Astrocyte (in vitro differentiated cells and primary cell): Measurements from ENCODE around the gene XXYLT1. TPM values are rescaled to one million over a fixed set of nuclear protein-coding genes. Genes with fewer than 3 reads are reported as not detected.

ENCODE experiments used
- DNase-seq: peaks from one replicate; pipeline ENCODE4 v3.0.0-alpha.2; 2010; ENCODE audit warnings: low read depth
- FAIRE-seq: peaks from 2 replicates; lab custom pipeline; 2011; peaks lifted over from hg19 to GRCh38; lab: Jason Lieb, UNC
- H2AFZ ChIP-seq: 2 replicates; pipeline ENCODE4 v1.6.0; 2012; ENCODE audit warnings: low read depth, low read length, inconsistent platforms
- H3K27ac ChIP-seq: 2 replicates; pipeline ENCODE4 v1.5.1; 2011; ENCODE audit warnings: low read depth, low read length, inconsistent platforms
- H3K27me3 ChIP-seq: 2 replicates; pipeline ENCODE4 v1.6.0; 2011; ENCODE audit warnings: low read length, inconsistent platforms; ENCODE audit not compliant: insufficient read depth
- H3K36me3 ChIP-seq: 2 replicates; pipeline ENCODE4 v1.5.1; 2011; ENCODE audit warnings: low read length, inconsistent platforms; ENCODE audit not compliant: insufficient read depth
- H3K4me1 ChIP-seq: 2 replicates; pipeline ENCODE4 v1.5.1; 2011; ENCODE audit warnings: low read length, inconsistent platforms; ENCODE audit not compliant: insufficient read depth
- H3K4me2 ChIP-seq: 2 replicates; pipeline ENCODE4 v1.6.0; 2012; ENCODE audit warnings: low read length, inconsistent platforms
- H3K4me3 ChIP-seq: 2 replicates; pipeline ENCODE4 v1.5.1; 2011; ENCODE audit warnings: low read depth, mild to moderate bottlenecking, low read length, inconsistent platforms; ENCODE audit not compliant: insufficient read depth
- H3K79me2 ChIP-seq: 2 replicates; pipeline ENCODE4 v1.6.0; 2012; ENCODE audit warnings: mild to moderate bottlenecking, low read length, inconsistent platforms; ENCODE audit not compliant: insufficient read depth
- H3K9ac ChIP-seq: 2 replicates; pipeline ENCODE4 v1.6.0; 2012; ENCODE audit warnings: mild to moderate bottlenecking, low read length, inconsistent platforms
- H3K9me3 ChIP-seq: 2 replicates; pipeline ENCODE4 v1.5.1; 2012; ENCODE audit warnings: low read depth, mild to moderate bottlenecking, low read length, inconsistent platforms; ENCODE audit not compliant: insufficient read depth
- H4K20me1 ChIP-seq: 2 replicates; pipeline ENCODE4 v1.6.0; 2012; ENCODE audit warnings: low read length, inconsistent platforms; ENCODE audit not compliant: insufficient read depth
- H3K27ac Mint-ChIP-seq: one replicate; pipeline ENCODE4 v1.8.0; 2021; ENCODE audit warnings: mild to moderate bottlenecking, mixed read lengths; ENCODE audit not compliant: unreplicated experiment
- H3K27me3 Mint-ChIP-seq: one replicate; pipeline ENCODE4 v1.8.0; 2021; ENCODE audit warnings: low read depth, mixed read lengths; ENCODE audit not compliant: unreplicated experiment
- H3K36me3 Mint-ChIP-seq: one replicate; pipeline ENCODE4 v1.8.0; 2021; ENCODE audit warnings: low read depth, mixed read lengths; ENCODE audit not compliant: unreplicated experiment
- H3K4me1 Mint-ChIP-seq: one replicate; pipeline ENCODE4 v1.8.0; 2021; ENCODE audit warnings: low read depth, mixed read lengths; ENCODE audit not compliant: unreplicated experiment
- H3K4me3 Mint-ChIP-seq: one replicate; pipeline ENCODE4 v1.8.0; 2021; ENCODE audit warnings: mild to moderate bottlenecking, moderate library complexity, mixed read lengths; ENCODE audit not compliant: unreplicated experiment
- H3K9me3 Mint-ChIP-seq: one replicate; pipeline ENCODE4 v1.8.0; 2021; ENCODE audit warnings: mild to moderate bottlenecking, mixed read lengths; ENCODE audit not compliant: unreplicated experiment
- CTCF ChIP-seq: IDR thresholded peaks from 2 replicates; pipeline ENCODE4 v1.5.1; 2011; ENCODE audit warnings: low read depth, mild to moderate bottlenecking, inconsistent platforms, low read length, moderate library complexity; ENCODE audit not compliant: insufficient read depth
- EZH2 ChIP-seq: IDR thresholded peaks from 2 replicates; pipeline ENCODE4 v1.6.1; 2012; ENCODE audit warnings: mild to moderate bottlenecking, low read length, inconsistent platforms; ENCODE audit not compliant: insufficient read depth
- total RNA-seq: library from RNA; stranded (reverse); gene quantifications from 2 replicates; pipeline ENCODE4 v1.2.1, GENCODE V29; 2021

Gene XXYLT1
- total RNA-seq, 1 donor from 2014 or later: 26.2 TPM

GRCh38 chr3:195271410-195272243 is 668 bp upstream of the XXYLT1 start:
- peak; percentile 63 for DNase-seq

DNA sequence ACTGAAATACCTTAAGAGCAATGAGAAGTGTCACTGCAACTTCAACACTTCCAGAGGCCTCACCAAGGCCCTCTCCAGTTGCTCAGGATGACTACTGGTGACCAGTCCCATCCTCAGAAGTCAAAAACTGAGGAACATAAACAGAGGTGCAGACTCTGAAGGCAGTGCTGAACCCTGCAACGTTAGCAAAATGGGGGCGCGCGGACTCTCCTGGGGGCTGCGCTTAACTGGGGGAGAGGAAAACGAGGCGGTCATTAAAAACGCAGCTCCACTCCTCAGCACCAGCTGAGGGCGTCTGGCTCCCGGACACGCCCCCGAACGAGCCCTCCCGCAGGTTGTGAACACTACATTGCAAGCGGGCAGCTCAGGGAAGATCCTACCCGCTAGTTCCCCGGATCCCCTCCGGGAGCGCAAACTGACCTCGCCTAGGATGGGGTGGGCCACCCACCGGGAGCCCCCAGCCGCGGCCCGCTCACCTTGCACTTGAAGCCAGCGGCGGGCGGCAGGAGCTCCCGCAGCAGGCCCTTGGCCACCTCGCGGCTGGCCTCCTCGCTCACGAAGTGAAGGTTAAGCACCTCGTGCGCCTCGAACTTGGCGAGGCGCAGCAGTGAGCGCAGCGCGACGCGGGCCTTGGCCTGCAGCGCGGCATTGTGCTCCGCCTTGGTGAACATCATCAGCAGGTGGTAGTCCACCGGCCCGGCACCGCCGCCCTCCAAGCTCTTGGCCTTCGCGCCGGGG is 711 bp downstream of the XXYLT1 start:
- Histone ChIP-seq H3K4me1 (peaks cover 18% of the 10 kb centered on the region), H3K27ac (peak overlapping the region; percentile 71), H4K20me1 (peaks cover 31% of the 10 kb centered on the region), H3K79me2 (peaks cover 30% of the 10 kb centered on the region), H2AFZ (peak overlapping the region; percentile 79), H3K9ac (peak overlapping the region; percentile 79), H3K36me3 (peaks cover 4% of the 10 kb centered on the region), H3K27me3 (no peaks in the 10 kb centered on the region), H3K4me2 (peak overlapping the region; percentile 90), H3K4me3 (peak overlapping the region; percentile 80), H3K9me3 (no peaks in the 10 kb centered on the region)
- peak; percentile 33 for DNase-seq
- peaks cover 5% of the 10 kb centered on the region for H3K36me3 Mint-ChIP-seq
- no peak for FAIRE-seq
- TF ChIP-seq CTCF: no peak
- no peak for TF ChIP-seq EZH2
- no peaks in the 10 kb centered on the region for H3K27me3 Mint-ChIP-seq
- no peak overlapping the region for H3K27ac Mint-ChIP-seq
- no peaks in the 10 kb centered on the region for H3K9me3 Mint-ChIP-seq
- H3K4me1 Mint-ChIP-seq: no peaks in the 10 kb centered on the region
- peak overlapping the region; percentile 91 for H3K4me3 Mint-ChIP-seq

More at GRCh38 chr3:195271410-195272243, 668 bp upstream of the XXYLT1 start:
- Histone ChIP-seq H3K4me2 (peak overlapping the region; percentile 90), H3K36me3 (peaks cover 2% of the 10 kb centered on the region), H2AFZ (peak overlapping the region; percentile 79), H3K4me1 (peaks cover 18% of the 10 kb centered on the region), H3K79me2 (peaks cover 22% of the 10 kb centered on the region), H3K27me3 (no peaks in the 10 kb centered on the region), H3K9ac (peak overlapping the region; percentile 79), H3K4me3 (peak overlapping the region; percentile 80), H3K9me3 (no peaks in the 10 kb centered on the region), H4K20me1 (peaks cover 23% of the 10 kb centered on the region), H3K27ac (peak overlapping the region; percentile 44)
- FAIRE-seq: no peak
- H3K27ac Mint-ChIP-seq: peak overlapping the region; percentile 80
- peak overlapping the region; percentile 87 for H3K4me3 Mint-ChIP-seq
- no peaks in the 10 kb centered on the region for H3K9me3 Mint-ChIP-seq
- no peak for TF ChIP-seq EZH2
- TF ChIP-seq CTCF: peak; percentile 67
- H3K4me1 Mint-ChIP-seq: no peaks in the 10 kb centered on the region
- H3K27me3 Mint-ChIP-seq: no peaks in the 10 kb centered on the region
- peaks cover 2% of the 10 kb centered on the region for H3K36me3 Mint-ChIP-seq
